HepG2 (cell line): ENCODE results near the gene PXT1. TPM values are rescaled to one million over a fixed set of nuclear protein-coding genes. Genes with fewer than 3 reads are reported as not detected.

Source experiments
- DNMT3B ChIP-seq: conservative IDR thresholded peaks from 2 replicates; pipeline ENCODE4 v1.6.1; 2016; ENCODE audit warnings: missing biosample characterization, control low read depth
- DPF2 ChIP-seq: sonication (generic); formaldehyde crosslinking; IDR thresholded peaks from 2 replicates; pipeline ENCODE4 v1.4.0; 2020; ENCODE audit warnings: mild to moderate bottlenecking, low read depth, missing genetic modification reagents, borderline replicate concordance
- ELF3 ChIP-seq: IDR thresholded peaks from 2 replicates; pipeline ENCODE4 v1.6.1; 2016; ENCODE audit warnings: missing genetic modification reagents, missing compliant biosample characterization
- HNF1B ChIP-seq: sonication (generic); formaldehyde crosslinking; IDR thresholded peaks from 2 replicates; pipeline ENCODE4 v1.5.1; 2020; ENCODE audit warnings: mild to moderate bottlenecking, moderate library complexity, missing genetic modification reagents
- HOXA3 ChIP-seq: sonication (generic); formaldehyde crosslinking; IDR thresholded peaks from 2 replicates; pipeline ENCODE4 v1.5.0; 2020; ENCODE audit warnings: missing genetic modification reagents
- KDM1A ChIP-seq: IDR thresholded peaks from 2 replicates; pipeline ENCODE4 v1.6.1; 2016; ENCODE audit warnings: missing compliant biosample characterization
- NFIB ChIP-seq: sonication (generic); formaldehyde crosslinking; IDR thresholded peaks from 2 replicates; pipeline ENCODE4 v1.9.0; 2021; ENCODE audit warnings: missing genetic modification reagents, mild to moderate bottlenecking, borderline replicate concordance
- NRL ChIP-seq: sonication (generic); formaldehyde crosslinking; IDR thresholded peaks from 2 replicates; pipeline ENCODE4 v1.5.0; 2020; ENCODE audit warnings: missing genetic modification reagents, mild to moderate bottlenecking, moderate library complexity, borderline replicate concordance
- SNAPC5 ChIP-seq: sonication (generic); formaldehyde crosslinking; IDR thresholded peaks from 2 replicates; pipeline ENCODE4 v1.8.1; 2023; ENCODE audit warnings: mild to moderate bottlenecking, missing genetic modification reagents, borderline replicate concordance
- SRSF1 ChIP-seq: fragments of 200-400 bp; formaldehyde crosslinking; optimal IDR thresholded peaks from 2 replicates; pipeline ENCODE3; 2017; ENCODE audit warnings: mild to moderate bottlenecking, low read depth, low read length, moderate library complexity
- TIGD3 ChIP-seq: sonication (generic); formaldehyde crosslinking; IDR thresholded peaks from 2 replicates; pipeline ENCODE4 v1.5.1; 2020; ENCODE audit warnings: mild to moderate bottlenecking, missing genetic modification reagents, borderline replicate concordance
- TRIM22 ChIP-seq: fragments of 450-650 bp; IDR thresholded peaks from 2 replicates; pipeline ENCODE4 v1.6.1; 2017
- UBTF ChIP-seq: sonication (generic); formaldehyde crosslinking; IDR thresholded peaks from 2 replicates; pipeline ENCODE4 v1.4.0; 2020; ENCODE audit warnings: mild to moderate bottlenecking, missing genetic modification reagents
- ZBTB7A ChIP-seq: sonication (generic); formaldehyde crosslinking; IDR thresholded peaks from 2 replicates; pipeline ENCODE4 v1.8.0; 2022; ENCODE audit warnings: mild to moderate bottlenecking, missing genetic modification reagents
- ZNF280D ChIP-seq: sonication (generic); formaldehyde crosslinking; IDR thresholded peaks from 2 replicates; pipeline ENCODE4 v1.5.1; 2020; ENCODE audit warnings: mild to moderate bottlenecking, missing genetic modification reagents
- ZNF33A ChIP-seq: sonication (generic); formaldehyde crosslinking; IDR thresholded peaks from 2 replicates; pipeline ENCODE4 v1.5.1; 2020; ENCODE audit warnings: missing genetic modification reagents, mild to moderate bottlenecking, moderate library complexity, borderline replicate concordance
- ZNF547 ChIP-seq: sonication (generic); formaldehyde crosslinking; IDR thresholded peaks from 2 replicates; pipeline ENCODE4 v1.5.1; 2020; ENCODE audit warnings: mild to moderate bottlenecking, missing genetic modification reagents
- ZNF768 ChIP-seq: sonication (generic); formaldehyde crosslinking; IDR thresholded peaks from 2 replicates; pipeline ENCODE4 v1.4.0; 2020; ENCODE audit warnings: missing genetic modification reagents
- polyA plus RNA-seq, 8 experiments: library from polyadenylated mRNA; depleted of rRNA in 3 of 8; stranded (reverse) in 7 of 8; unstranded in 1 of 8; fragments of >200 nt; fragmentation: Illumina TruSeq in 4 of 8; extraction: Trizol in 4 of 8; gene quantifications; 2 replicates each; pipeline versions ENCODE4 v1.2.1 to v1.2.3, GENCODE V29; 2011 to 2016; ENCODE audit warnings: low read depth in 4 of 8, missing spikeins in 1 of 8, mixed read lengths in 1 of 8; ENCODE audit not compliant: insufficient read depth in 1 of 8
- total RNA-seq, 5 experiments: library from RNA; depleted of rRNA; stranded (reverse); fragments of >200 nt; fragmentation: Illumina TruSeq; extraction: Trizol; gene quantifications; 2 replicates each; pipeline ENCODE4 v1.2.3, GENCODE V29; 2016; ENCODE audit warnings: low read depth in 1 of 5

Gene PXT1
- total and polyA plus RNA-seq, 2 of the 13 experiments (the other 11 are each of a cell fraction or from before 2014, with no cell fraction given): 0.04 TPM; not detected in 1

- no peak for TF ChIP-seq ZNF280D (CRISPR knock-in tag)
- TF ChIP-seq ZNF547 (CRISPR knock-in tag): no peak
- TF ChIP-seq NRL (CRISPR knock-in tag): 0 out of 2 replicates have a peak, but pooled peaks have one; percentile 36
- TF ChIP-seq ZNF768 (CRISPR knock-in tag): no peak
- no peak for TF ChIP-seq HOXA3
- no peak for TF ChIP-seq ZBTB7A (CRISPR knock-in tag)
- TF ChIP-seq DPF2 (CRISPR knock-in tag): no peak
- TF ChIP-seq TRIM22: no peak
- TF ChIP-seq ELF3 (CRISPR knock-in tag): no peak
- TF ChIP-seq SNAPC5: no peak
- 0 out of 2 replicates have a peak, but pooled peaks have one; percentile 17 for TF ChIP-seq UBTF (CRISPR knock-in tag)
- TF ChIP-seq NFIB (CRISPR knock-in tag): 0 out of 2 replicates have a peak, but pooled peaks have one; percentile 59
- TF ChIP-seq ZNF33A (CRISPR knock-in tag): no peak
- TF ChIP-seq SRSF1: no peak
- TF ChIP-seq KDM1A (CRISPR knock-in tag): no peak
- no peak for TF ChIP-seq TIGD3 (CRISPR knock-in tag)
- TF ChIP-seq HNF1B (CRISPR knock-in tag): peak; percentile 16; the same call in 1 of the 2 replicates
- TF ChIP-seq DNMT3B: no peak
Measured at GRCh38 chr6:36386495-36387439, 55.9 kb downstream of the PXT1 start (continued).
